ENCODE data around the gene DLG5. TPM values are rescaled to one million over a fixed set of nuclear protein-coding genes. Genes with fewer than 3 reads are reported as not detected.

DLG5 gene
- total and polyA plus RNA-seq, 9 of the 15 experiments (the other 6 are each of a cell fraction or from before 2014, with no cell fraction given), result 1.4 to 26.8 (median 11.2) TPM

DNA sequence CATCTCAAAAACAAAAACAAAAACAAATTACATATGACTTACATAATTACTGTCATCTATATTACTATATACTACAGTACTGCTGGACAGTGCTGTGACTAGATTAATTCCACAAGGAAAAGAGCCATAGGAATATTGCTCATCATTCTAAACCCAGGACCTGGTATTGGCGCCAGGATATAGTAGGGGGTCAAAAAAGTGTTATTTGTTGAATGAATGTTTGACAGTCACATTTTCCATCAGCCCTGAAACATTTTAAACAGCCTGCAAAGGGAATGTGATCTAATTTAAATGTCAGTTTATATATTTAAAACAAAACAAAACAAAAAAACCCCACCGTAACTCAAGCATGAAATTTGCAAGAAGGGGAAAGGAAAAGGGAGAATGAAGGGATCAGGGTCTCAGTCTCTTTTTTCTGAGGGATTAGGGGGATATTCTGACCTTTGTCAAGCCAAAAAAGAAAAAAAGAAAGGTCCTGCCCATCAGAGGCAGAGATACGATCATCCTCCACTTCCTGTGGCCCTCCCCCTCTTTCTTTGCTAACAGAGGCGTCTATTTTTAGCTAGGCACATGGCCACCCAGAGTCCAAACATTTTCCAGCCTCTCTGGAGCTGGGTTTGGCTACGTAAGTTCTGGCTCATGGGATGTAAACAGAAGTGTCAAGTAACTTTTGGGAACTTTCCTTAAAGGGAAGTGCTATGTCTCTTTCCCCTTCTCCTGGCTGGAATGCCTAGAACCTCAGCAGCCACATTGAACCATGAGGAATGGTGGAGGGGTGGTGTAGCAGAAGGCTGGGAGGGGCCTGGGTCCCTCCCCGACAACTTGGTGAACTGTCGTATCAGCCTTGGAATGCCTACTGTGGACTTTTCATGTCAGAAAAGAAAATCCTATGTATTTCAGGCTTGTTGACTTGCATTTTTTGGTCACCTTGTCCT, 44.6 kb upstream of the DLG5 start (continued):
- TF ChIP-seq POLR3G (IDR thresholded peaks at IDR 0.05; ENCODE audit: extremely low read depth, insufficient read length, insufficient replicate concordance) (no peak), NCOA1 (IDR thresholded peaks at IDR 0.05; ENCODE audit: low read depth) (0 out of 2 replicates have a peak, but pooled peaks have one; percentile 30), ZNF23 (CRISPR knock-in tag; IDR thresholded peaks at IDR 0.05) (no peak), ZNF75A (CRISPR knock-in tag; IDR thresholded peaks at IDR 0.05) (no peak), NONO (IDR thresholded peaks at IDR 0.05; ENCODE audit: low read depth in 2 of 2, low read length in 1 of 2) (0 out of 4 replicates have a peak, but pooled peaks of 1 of the 2 experiments have one; percentile 27), NFATC3 (IDR thresholded peaks at IDR 0.05) (no peak), NFIC (IDR thresholded peaks at IDR 0.05) (no peak; the same call in 1 of the 2 replicates), ZNF431 (CRISPR knock-in tag; IDR thresholded peaks at IDR 0.05) (no peak), SRSF7 (optimal IDR thresholded peaks at IDR 0.05; ENCODE audit: low read depth, low read length) (no peak), BMI1 (IDR thresholded peaks at IDR 0.05; ENCODE audit: low read length) (no peak), HDAC1 (IDR thresholded peaks at IDR 0.05) (peak in 1 of 2 experiments; percentile 67; a peak in 2 of 4 replicates), ZNF24 (IDR thresholded peaks at IDR 0.05) (peak; percentile 22; the same call in 1 of the 2 replicates), ZNF699 (CRISPR knock-in tag; IDR thresholded peaks at IDR 0.05; ENCODE audit: insufficient replicate concordance) (no peak), SMAD4 (CRISPR knock-in tag; conservative IDR thresholded peaks at IDR 0.05) (peak; percentile 92), ZNF143 (CRISPR knock-in tag; IDR thresholded peaks at IDR 0.05) (no peak), NR2C2 (CRISPR knock-in tag; IDR thresholded peaks at IDR 0.05) (no peak), NR2C2 (tag; IDR thresholded peaks at IDR 0.05) (peak; percentile 75), ASH1L (IDR thresholded peaks at IDR 0.05; ENCODE audit: borderline replicate concordance, low read depth, partially characterized antibody) (no peak)
- TF ChIP-seq, protein P1, sequence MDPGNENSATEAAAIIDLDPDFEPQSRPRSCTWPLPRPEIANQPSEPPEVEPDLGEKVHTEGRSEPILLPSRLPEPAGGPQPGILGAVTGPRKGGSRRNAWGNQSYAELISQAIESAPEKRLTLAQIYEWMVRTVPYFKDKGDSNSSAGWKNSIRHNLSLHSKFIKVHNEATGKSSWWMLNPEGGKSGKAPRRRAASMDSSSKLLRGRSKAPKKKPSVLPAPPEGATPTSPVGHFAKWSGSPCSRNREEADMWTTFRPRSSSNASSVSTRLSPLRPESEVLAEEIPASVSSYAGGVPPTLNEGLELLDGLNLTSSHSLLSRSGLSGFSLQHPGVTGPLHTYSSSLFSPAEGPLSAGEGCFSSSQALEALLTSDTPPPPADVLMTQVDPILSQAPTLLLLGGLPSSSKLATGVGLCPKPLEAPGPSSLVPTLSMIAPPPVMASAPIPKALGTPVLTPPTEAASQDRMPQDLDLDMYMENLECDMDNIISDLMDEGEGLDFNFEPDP (CRISPR knock-in tag; IDR thresholded peaks at IDR 0.05), result no peak
- TF ChIP-seq, protein P2, sequence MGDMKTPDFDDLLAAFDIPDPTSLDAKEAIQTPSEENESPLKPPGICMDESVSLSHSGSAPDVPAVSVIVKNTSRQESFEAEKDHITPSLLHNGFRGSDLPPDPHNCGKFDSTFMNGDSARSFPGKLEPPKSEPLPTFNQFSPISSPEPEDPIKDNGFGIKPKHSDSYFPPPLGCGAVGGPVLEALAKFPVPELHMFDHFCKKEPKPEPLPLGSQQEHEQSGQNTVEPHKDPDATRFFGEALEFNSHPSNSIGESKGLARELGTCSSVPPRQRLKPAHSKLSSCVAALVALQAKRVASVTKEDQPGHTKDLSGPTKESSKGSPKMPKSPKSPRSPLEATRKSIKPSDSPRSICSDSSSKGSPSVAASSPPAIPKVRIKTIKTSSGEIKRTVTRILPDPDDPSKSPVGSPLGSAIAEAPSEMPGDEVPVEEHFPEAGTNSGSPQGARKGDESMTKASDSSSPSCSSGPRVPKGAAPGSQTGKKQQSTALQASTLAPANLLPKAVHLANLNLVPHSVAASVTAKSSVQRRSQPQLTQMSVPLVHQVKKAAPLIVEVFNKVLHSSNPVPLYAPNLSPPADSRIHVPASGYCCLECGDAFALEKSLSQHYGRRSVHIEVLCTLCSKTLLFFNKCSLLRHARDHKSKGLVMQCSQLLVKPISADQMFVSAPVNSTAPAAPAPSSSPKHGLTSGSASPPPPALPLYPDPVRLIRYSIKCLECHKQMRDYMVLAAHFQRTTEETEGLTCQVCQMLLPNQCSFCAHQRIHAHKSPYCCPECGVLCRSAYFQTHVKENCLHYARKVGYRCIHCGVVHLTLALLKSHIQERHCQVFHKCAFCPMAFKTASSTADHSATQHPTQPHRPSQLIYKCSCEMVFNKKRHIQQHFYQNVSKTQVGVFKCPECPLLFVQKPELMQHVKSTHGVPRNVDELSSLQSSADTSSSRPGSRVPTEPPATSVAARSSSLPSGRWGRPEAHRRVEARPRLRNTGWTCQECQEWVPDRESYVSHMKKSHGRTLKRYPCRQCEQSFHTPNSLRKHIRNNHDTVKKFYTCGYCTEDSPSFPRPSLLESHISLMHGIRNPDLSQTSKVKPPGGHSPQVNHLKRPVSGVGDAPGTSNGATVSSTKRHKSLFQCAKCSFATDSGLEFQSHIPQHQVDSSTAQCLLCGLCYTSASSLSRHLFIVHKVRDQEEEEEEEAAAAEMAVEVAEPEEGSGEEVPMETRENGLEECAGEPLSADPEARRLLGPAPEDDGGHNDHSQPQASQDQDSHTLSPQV (IDR thresholded peaks at IDR 0.05), result peak; percentile 100
- TF ChIP-seq, protein P3, sequence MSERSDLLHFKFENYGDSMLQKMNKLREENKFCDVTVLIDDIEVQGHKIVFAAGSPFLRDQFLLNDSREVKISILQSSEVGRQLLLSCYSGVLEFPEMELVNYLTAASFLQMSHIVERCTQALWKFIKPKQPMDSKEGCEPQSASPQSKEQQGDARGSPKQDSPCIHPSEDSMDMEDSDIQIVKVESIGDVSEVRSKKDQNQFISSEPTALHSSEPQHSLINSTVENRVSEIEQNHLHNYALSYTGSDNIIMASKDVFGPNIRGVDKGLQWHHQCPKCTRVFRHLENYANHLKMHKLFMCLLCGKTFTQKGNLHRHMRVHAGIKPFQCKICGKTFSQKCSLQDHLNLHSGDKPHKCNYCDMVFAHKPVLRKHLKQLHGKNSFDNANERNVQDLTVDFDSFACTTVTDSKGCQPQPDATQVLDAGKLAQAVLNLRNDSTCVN (CRISPR knock-in tag; IDR thresholded peaks at IDR 0.05), result no peak
